H9 (cell line): ENCODE measurements around the gene CCL21. TPM values are rescaled to one million over a fixed set of nuclear protein-coding genes. Genes with fewer than 3 reads are reported as not detected.

ENCODE experiments used
- DNase-seq: peaks from one replicate; pipeline ENCODE4 v3.0.0-alpha.2; 2017
- H2AFZ ChIP-seq: one replicate; pipeline ENCODE4 v1.6.1; 2013; ENCODE audit warnings: mild to moderate bottlenecking, low read length, control low read depth, moderate library complexity
- H2AK5ac ChIP-seq: 2 replicates; pipeline ENCODE4 v1.6.1; 2013; ENCODE audit warnings: low read length, control low read depth, mixed read lengths; ENCODE audit not compliant: insufficient read length
- H2BK120ac ChIP-seq: one replicate; pipeline ENCODE4 v1.6.1; 2013; ENCODE audit warnings: low read depth, mild to moderate bottlenecking, low read length, control low read depth, inconsistent platforms; ENCODE audit not compliant: poor library complexity, severe bottlenecking
- H2BK12ac ChIP-seq: 2 replicates; pipeline ENCODE4 v1.6.1; 2013; ENCODE audit warnings: low read length, control low read depth, mixed read lengths, low read depth; ENCODE audit not compliant: insufficient read length
- H2BK15ac ChIP-seq: 2 replicates; pipeline ENCODE4 v1.6.1; 2013; ENCODE audit warnings: low read depth, low read length, control low read depth
- H2BK20ac ChIP-seq: one replicate; pipeline ENCODE4 v1.6.1; 2013; ENCODE audit warnings: low read depth, mild to moderate bottlenecking, low read length, control low read depth, inconsistent platforms; ENCODE audit not compliant: poor library complexity, severe bottlenecking
- H2BK5ac ChIP-seq: 2 replicates; pipeline ENCODE4 v1.6.1; 2013; ENCODE audit warnings: low read length, control low read depth, mixed read lengths; ENCODE audit not compliant: insufficient read length
- H3K14ac ChIP-seq: 2 replicates; pipeline ENCODE4 v1.6.1; 2013; ENCODE audit warnings: low read length, control low read depth; ENCODE audit not compliant: insufficient read depth
- H3K18ac ChIP-seq: 2 replicates; pipeline ENCODE4 v1.6.1; 2013; ENCODE audit warnings: low read depth, mild to moderate bottlenecking, mixed read lengths, low read length, control low read depth; ENCODE audit not compliant: insufficient read length
- H3K23ac ChIP-seq: 2 replicates; pipeline ENCODE4 v1.6.1; 2013; ENCODE audit warnings: low read length, control low read depth, mixed read lengths, low read depth; ENCODE audit not compliant: insufficient read length
- H3K23me2 ChIP-seq: 2 replicates; pipeline ENCODE4 v1.6.1; 2013; ENCODE audit warnings: low read depth, mild to moderate bottlenecking, mixed read lengths, low read length, control low read depth; ENCODE audit not compliant: insufficient read length, poor library complexity, severe bottlenecking
- H3K27ac ChIP-seq: 2 replicates; pipeline ENCODE4 v1.5.1; 2013; ENCODE audit warnings: low read length, control low read depth, mixed read lengths, low read depth; ENCODE audit not compliant: insufficient read length
- H3K27me3 ChIP-seq: 2 replicates; pipeline ENCODE4 v1.6.1; 2013; ENCODE audit warnings: low read length, control low read depth, inconsistent platforms; ENCODE audit not compliant: insufficient read depth
- H3K4ac ChIP-seq: 2 replicates; pipeline ENCODE4 v1.6.1; 2013; ENCODE audit warnings: low read depth, mild to moderate bottlenecking, control low read depth, inconsistent platforms, low read length, moderate library complexity
- H3K4me1 ChIP-seq: 2 replicates; pipeline ENCODE4 v1.6.1; 2013; ENCODE audit warnings: low read length, control low read depth, inconsistent platforms; ENCODE audit not compliant: insufficient read depth
- H3K4me2 ChIP-seq: 2 replicates; pipeline ENCODE4 v1.6.1; 2013; ENCODE audit warnings: low read length, control low read depth, mixed read lengths; ENCODE audit not compliant: insufficient read length, insufficient read depth
- H3K56ac ChIP-seq: 2 replicates; pipeline ENCODE4 v1.6.1; 2013; ENCODE audit warnings: low read depth, mild to moderate bottlenecking, mixed read lengths, low read length, control low read depth; ENCODE audit not compliant: insufficient read length
- H3K79me1 ChIP-seq: 2 replicates; pipeline ENCODE4 v1.6.1; 2013; ENCODE audit warnings: low read depth, mild to moderate bottlenecking, moderate library complexity, low read length, control low read depth, inconsistent platforms; ENCODE audit not compliant: insufficient read depth, poor library complexity, severe bottlenecking
- H3K79me2 ChIP-seq: 2 replicates; pipeline ENCODE4 v1.6.1; 2013; ENCODE audit warnings: low read length, control low read depth, inconsistent platforms; ENCODE audit not compliant: insufficient read depth
- H3K9ac ChIP-seq: 2 replicates; pipeline ENCODE4 v1.6.1; 2013; ENCODE audit warnings: low read length, control low read depth, mixed read lengths; ENCODE audit not compliant: insufficient read length; ENCODE audit errors: extremely low read depth
- H3K9me3 ChIP-seq: one replicate; pipeline ENCODE4 v1.6.1; 2013; ENCODE audit warnings: low read depth, low read length, inconsistent platforms; ENCODE audit not compliant: control insufficient read depth
- H3T11ph ChIP-seq: one replicate; pipeline ENCODE4 v1.6.1; 2013; ENCODE audit warnings: mild to moderate bottlenecking, low read length, control low read depth, inconsistent platforms
- H4K20me1 ChIP-seq: one replicate; pipeline ENCODE4 v1.6.1; 2013; ENCODE audit not compliant: control insufficient read depth, insufficient read length, insufficient read depth
- H4K5ac ChIP-seq: 2 replicates; pipeline ENCODE4 v1.6.1; 2013; ENCODE audit warnings: low read depth, mild to moderate bottlenecking, mixed read lengths, low read length, control low read depth; ENCODE audit not compliant: insufficient read length
- H4K8ac ChIP-seq: replicated peaks from 2 replicates; pipeline ENCODE4 v1.6.1; 2013; ENCODE audit warnings: low read length, control low read depth, mixed read lengths, low read depth; ENCODE audit not compliant: insufficient read length
- H4K91ac ChIP-seq: 2 replicates; pipeline ENCODE4 v1.6.1; 2013; ENCODE audit warnings: low read depth, mild to moderate bottlenecking, moderate library complexity, mixed read lengths, low read length, control low read depth; ENCODE audit not compliant: insufficient read length
- H3K27ac Mint-ChIP-seq, 3 experiments: 2 replicates in 2 of 3; 3 replicates in 1 of 3; pipeline ENCODE4 v1.8.0; 2020 to 2021; ENCODE audit warnings: mixed read lengths in 3 of 3, mild to moderate bottlenecking in 1 of 3, moderate library complexity in 1 of 3
- H3K27me3 Mint-ChIP-seq: 2 replicates; pipeline ENCODE4 v1.8.0; 2021; ENCODE audit warnings: low read depth, mild to moderate bottlenecking, moderate library complexity, mixed read lengths
- H3K36me3 Mint-ChIP-seq, 3 experiments: 2 replicates in 2 of 3; 3 replicates in 1 of 3; pipeline ENCODE4 v1.8.0; 2020 to 2021; ENCODE audit warnings: low read depth in 3 of 3, mixed read lengths in 3 of 3; ENCODE audit not compliant: insufficient read depth in 1 of 3
- H3K4me1 Mint-ChIP-seq, 2 experiments: 2 replicates each; pipeline ENCODE4 v1.8.0; 2020; ENCODE audit warnings: mixed read lengths in 2 of 2
- H3K4me3 Mint-ChIP-seq, 2 experiments: 2 replicates in 1 of 2; 3 replicates in 1 of 2; pipeline ENCODE4 v1.8.0; 2020 to 2021; ENCODE audit warnings: mild to moderate bottlenecking in 2 of 2, mixed read lengths in 2 of 2, moderate library complexity in 1 of 2
- H3K9me3 Mint-ChIP-seq, 2 experiments: 2 replicates in 1 of 2; 3 replicates in 1 of 2; pipeline ENCODE4 v1.8.0; 2020; ENCODE audit warnings: mild to moderate bottlenecking in 2 of 2, mixed read lengths in 2 of 2, moderate library complexity in 1 of 2
- CTCF ChIP-seq: fragments of 200-600 bp; sonication (generic); conservative IDR thresholded peaks from 3 replicates; pipeline ENCODE4 v1.8.0; 2021; ENCODE audit warnings: antibody characterized with exemption, mild to moderate bottlenecking
- WGBS: extraction: QIAGEN DNeasy Blood & Tissue Kit; methylation state at CpG from one replicate; pipeline ENCODE4 v1.1.7; 2013; ENCODE audit warnings: missing lambda C conversion rate, low lambda C conversion rate, mixed read lengths; ENCODE audit not compliant: insufficient read length; ENCODE audit errors: extremely low coverage; 5-methylcytosine and 5-hydroxymethylcytosine counted together
- total RNA-seq: library from RNA; stranded (reverse); gene quantifications from 2 replicates; pipeline ENCODE4 v1.2.1, GENCODE V29; 2021

The CCL21 gene
- total RNA-seq, 1 experiment from 2014 or later = not detected

- Histone ChIP-seq H3K4me2 (no peak overlapping the region), H3K56ac (no peak overlapping the region), H2AK5ac (no peak overlapping the region), H2AFZ (no peak overlapping the region), H3K23ac (no peak overlapping the region), H3K4me1 (no peaks in the 10 kb centered on the region), H3K4ac (no peak overlapping the region), H3T11ph (no peak overlapping the region), H4K8ac (no peak overlapping the region), H4K91ac (no peak overlapping the region), H2BK15ac (no peak overlapping the region), H3K9me3 (no peaks in the 10 kb centered on the region), H3K9ac (no peak overlapping the region), H3K27me3 (no peaks in the 10 kb centered on the region), H3K23me2 (no peaks in the 10 kb centered on the region), H3K79me1 (no peaks in the 10 kb centered on the region), H3K79me2 (no peaks in the 10 kb centered on the region), H3K18ac (no peak overlapping the region), H2BK120ac (no peak overlapping the region), H3K27ac (no peak overlapping the region), H2BK5ac (no peak overlapping the region), H2BK20ac (no peak overlapping the region), H4K20me1 (no peaks in the 10 kb centered on the region), H4K5ac (no peak overlapping the region), H2BK12ac (no peak overlapping the region), H3K14ac (no peak overlapping the region)
- TF ChIP-seq CTCF = no peak
- WGBS = 100% methylated on average over 1 of the region's 3 CpGs
- peaks cover 5 to 7% (median 5%) of the 10 kb centered on the region in 3 experiments for H3K36me3 Mint-ChIP-seq
- no peak for DNase-seq
- peaks cover 7% of the 10 kb centered on the region in 2 experiments for H3K4me1 Mint-ChIP-seq
- H3K9me3 Mint-ChIP-seq = peaks cover 4% of the 10 kb centered on the region in 2 experiments
- H3K4me3 Mint-ChIP-seq = no peak overlapping the region
- no peak overlapping the region for H3K27ac Mint-ChIP-seq
- peaks cover 3% of the 10 kb centered on the region; the same call in 1 of the 2 replicates for H3K27me3 Mint-ChIP-seq
Measured at GRCh38 chr9:34674440-34674839, 35.5 kb downstream of the CCL21 start.
